ENCODE results near the gene ANKH. TPM values are rescaled to one million over a fixed set of nuclear protein-coding genes. Genes with fewer than 3 reads are reported as not detected.

Gene ANKH
- total RNA-seq, 1 experiment from 2014 or later = 4.7 TPM

- H3K4me3 Mint-ChIP-seq (ENCODE audit: unreplicated experiment) = no peak overlapping the region
- H3K27me3 Mint-ChIP-seq (ENCODE audit: insufficient read depth, unreplicated experiment) = no peaks in the 10 kb centered on the region
- ChIA-PET POLR2A (no interaction called here), CTCF (no interaction called here)
- Histone ChIP-seq H3K27me3 (replicated peaks; ENCODE audit: control insufficient read depth, insufficient read depth, low read length) (no peaks in the 10 kb centered on the region), H3K9me3 (no peaks in the 10 kb centered on the region), H3K4me1 (no peaks in the 10 kb centered on the region), H3K36me3 (ENCODE audit: control insufficient read depth, insufficient read depth, low read length) (no peaks in the 10 kb centered on the region), H3K4me3 (ENCODE audit: low read depth, low read length) (no peak overlapping the region)
- no peak overlapping the region for H3K27ac Mint-ChIP-seq (ENCODE audit: unreplicated experiment)
- intact Hi-C loops (cut with micrococcal nuclease; ENCODE audit: unreplicated experiment) = no loop called here
- H3K9me3 Mint-ChIP-seq (ENCODE audit: unreplicated experiment) = no peaks in the 10 kb centered on the region
- no peaks in the 10 kb centered on the region for H3K36me3 Mint-ChIP-seq (ENCODE audit: insufficient read depth, unreplicated experiment)
- no peak for DNase-seq
- BruUV-seq (replicated peaks) = no TSS peak
- no peak for TF ChIP-seq CTCF (IDR thresholded peaks at IDR 0.05; ENCODE audit: insufficient read depth in 1 of 2, low read depth in 1 of 2, low read length in 1 of 2, severe bottlenecking in 1 of 2, unreplicated experiment in 1 of 2)
- H3K4me1 Mint-ChIP-seq (ENCODE audit: low read depth, unreplicated experiment) = no peaks in the 10 kb centered on the region
These were observed 127.0 kb downstream of the ANKH start for GRCh38 chr5:14744296-14745187.

GRCh38 chr5:14743601-14744295 is 127.8 kb downstream of the ANKH start:
- H3K9me3 ChIP-seq = no peaks in the 10 kb centered on the region
- POLR2A ChIA-PET = no interaction called here
- no peaks in the 10 kb centered on the region for H3K27me3 ChIP-seq (replicated peaks; ENCODE audit: control insufficient read depth, insufficient read depth, low read length)
- no peak overlapping the region for H3K4me3 ChIP-seq (ENCODE audit: low read depth, low read length)
- Mint-ChIP-seq H3K4me1 (ENCODE audit: low read depth, unreplicated experiment) (no peaks in the 10 kb centered on the region), H3K27ac (ENCODE audit: unreplicated experiment) (no peak overlapping the region), H3K27me3 (ENCODE audit: insufficient read depth, unreplicated experiment) (no peaks in the 10 kb centered on the region), H3K9me3 (ENCODE audit: unreplicated experiment) (no peaks in the 10 kb centered on the region), H3K4me3 (ENCODE audit: unreplicated experiment) (no peak overlapping the region), H3K36me3 (ENCODE audit: insufficient read depth, unreplicated experiment) (no peaks in the 10 kb centered on the region)
- no peak for TF ChIP-seq CTCF (IDR thresholded peaks at IDR 0.05; ENCODE audit: insufficient read depth in 1 of 2, low read depth in 1 of 2, low read length in 1 of 2, severe bottlenecking in 1 of 2, unreplicated experiment in 1 of 2)
- CTCF ChIA-PET = no interaction called here
- DNase-seq = no peak
- no peaks in the 10 kb centered on the region for H3K4me1 ChIP-seq
- no peaks in the 10 kb centered on the region for H3K36me3 ChIP-seq (ENCODE audit: control insufficient read depth, insufficient read depth, low read length)
- intact Hi-C loops (cut with micrococcal nuclease; ENCODE audit: unreplicated experiment) = no loop called here
- no TSS peak for BruUV-seq (replicated peaks)

GRCh38 chr5:14742498-14742897 is 129.1 kb downstream of the ANKH start:
- POLR2A ChIA-PET = no interaction called here
- no peak for DNase-seq
- H3K9me3 ChIP-seq = no peaks in the 10 kb centered on the region
- no peak for TF ChIP-seq CTCF (IDR thresholded peaks at IDR 0.05; ENCODE audit: insufficient read depth in 1 of 2, low read depth in 1 of 2, low read length in 1 of 2, severe bottlenecking in 1 of 2, unreplicated experiment in 1 of 2)
- H3K4me1 Mint-ChIP-seq (ENCODE audit: low read depth, unreplicated experiment) = no peaks in the 10 kb centered on the region
- no peaks in the 10 kb centered on the region for H3K9me3 Mint-ChIP-seq (ENCODE audit: unreplicated experiment)
- no TSS peak for BruUV-seq (replicated peaks)
- no peak overlapping the region for H3K4me3 Mint-ChIP-seq (ENCODE audit: unreplicated experiment)
- H3K27me3 ChIP-seq (replicated peaks; ENCODE audit: control insufficient read depth, insufficient read depth, low read length) = no peaks in the 10 kb centered on the region
- no peaks in the 10 kb centered on the region for H3K36me3 ChIP-seq (ENCODE audit: control insufficient read depth, insufficient read depth, low read length)
- CTCF ChIA-PET = no interaction called here
- H3K27me3 Mint-ChIP-seq (ENCODE audit: insufficient read depth, unreplicated experiment) = no peaks in the 10 kb centered on the region
- no peak overlapping the region for H3K4me3 ChIP-seq (ENCODE audit: low read depth, low read length)
- no peak overlapping the region for H3K27ac Mint-ChIP-seq (ENCODE audit: unreplicated experiment)
- intact Hi-C loops (cut with micrococcal nuclease; ENCODE audit: unreplicated experiment) = no loop called here
- H3K36me3 Mint-ChIP-seq (ENCODE audit: insufficient read depth, unreplicated experiment) = no peaks in the 10 kb centered on the region
- no peaks in the 10 kb centered on the region for H3K4me1 ChIP-seq

Data from Caco-2 (cell line).